Measurements from ENCODE around the gene CWC27.

CWC27 gene

GRCh38 chr5:65066387-65067146 is 297.8 kb downstream of the CWC27 start:
- no peak for TF ChIP-seq CTCF (IDR thresholded peaks at IDR 0.05; ENCODE audit: control insufficient read depth, extremely low read depth, insufficient read depth)
- H3K4me3 ChIP-seq (ENCODE audit: low read depth, low read length), result no peak overlapping the region
- peak; percentile 79 for DNase-seq (ENCODE audit: low read depth)

- H3K4me3 ChIP-seq (ENCODE audit: low read depth, low read length), result no peak overlapping the region
- TF ChIP-seq CTCF (IDR thresholded peaks at IDR 0.05; ENCODE audit: control insufficient read depth, extremely low read depth, insufficient read depth), result no peak
Observed at GRCh38 chr5:65067147-65067506, 298.4 kb downstream of the CWC27 start.

More at GRCh38 chr5:65067147-65067506, 298.4 kb downstream of the CWC27 start:
- DNase-seq (ENCODE audit: low read depth), result no peak

Data from LNCaP clone FGC (cell line).